IPS-20b (cell line): ENCODE results near the gene TWSG1.
"Not testable (repeated sequence)": the region's sequence is repeated elsewhere in the genome, so short reads cannot be mapped to it uniquely, and the experiment has no call there.

Source experiments
- H3K27ac ChIP-seq: one replicate; pipeline ENCODE4 v1.5.1; 2013; ENCODE audit warnings: low read length
- H3K27me3 ChIP-seq: 2 replicates; pipeline ENCODE4 v1.6.1; 2013; ENCODE audit warnings: mild to moderate bottlenecking, low read length, inconsistent platforms; ENCODE audit not compliant: insufficient read depth
- H3K36me3 ChIP-seq: 2 replicates; pipeline ENCODE4 v1.6.1; 2013; ENCODE audit warnings: low read depth, mild to moderate bottlenecking, inconsistent platforms, low read length, moderate library complexity; ENCODE audit not compliant: insufficient read depth
- H3K4me1 ChIP-seq: 2 replicates; pipeline ENCODE4 v1.6.1; 2013; ENCODE audit warnings: mild to moderate bottlenecking, control low read depth, inconsistent platforms, low read length, moderate library complexity; ENCODE audit not compliant: insufficient read depth
- H3K4me3 ChIP-seq: 2 replicates; pipeline ENCODE4 v1.5.1; 2013; ENCODE audit warnings: mild to moderate bottlenecking, low read length, inconsistent platforms
- H3K9ac ChIP-seq: 2 replicates; pipeline ENCODE4 v1.6.1; 2013; ENCODE audit warnings: low read depth, mild to moderate bottlenecking, inconsistent platforms, low read length, moderate library complexity
- H3K9me3 ChIP-seq: 2 replicates; pipeline ENCODE4 v1.6.1; 2013; ENCODE audit warnings: mild to moderate bottlenecking, low read depth, low read length, inconsistent platforms; ENCODE audit not compliant: insufficient read depth

The TWSG1 gene

DNA sequence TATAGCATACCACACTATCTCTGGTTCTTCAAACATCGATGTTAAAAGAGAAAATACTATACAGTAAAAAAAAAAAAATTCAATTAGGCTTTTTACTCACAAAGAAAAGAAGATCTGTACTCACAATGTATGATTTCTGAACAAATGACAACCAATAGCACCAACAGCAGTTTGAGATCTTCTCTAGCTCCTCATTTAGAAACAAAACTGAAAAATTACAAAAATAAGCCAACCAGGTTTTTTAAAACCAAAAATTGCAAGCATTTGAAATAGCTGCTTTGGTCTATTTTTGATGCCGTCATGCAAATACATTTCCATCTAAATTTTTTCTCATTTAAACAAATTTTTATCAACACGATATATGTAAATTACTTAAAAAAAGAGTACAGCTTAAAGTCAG is 106.5 kb downstream of the TWSG1 start:
- H3K27ac ChIP-seq, result no peak overlapping the region
- no peaks in the 10 kb centered on the region for H3K36me3 ChIP-seq
- H3K4me3 ChIP-seq, result no peak overlapping the region
- H3K4me1 ChIP-seq, result 0 out of 2 replicates have a peak, but pooled peaks cover 4% of the 10 kb centered on the region
- H3K27me3 ChIP-seq, result no peaks in the 10 kb centered on the region
- H3K9me3 ChIP-seq, result no peaks in the 10 kb centered on the region
- H3K9ac ChIP-seq, result no peak overlapping the region

GRCh38 chr18:9444549-9444948 is 110.0 kb downstream of the TWSG1 start:
- Histone ChIP-seq H3K9ac (no peak overlapping the region), H3K27ac (no peak overlapping the region), H3K36me3 (no peaks in the 10 kb centered on the region), H3K4me1 (no peaks in the 10 kb centered on the region), H3K9me3 (peaks cover 13% of the 10 kb centered on the region), H3K4me3 (no peak overlapping the region), H3K27me3 (no peaks in the 10 kb centered on the region)

DNA sequence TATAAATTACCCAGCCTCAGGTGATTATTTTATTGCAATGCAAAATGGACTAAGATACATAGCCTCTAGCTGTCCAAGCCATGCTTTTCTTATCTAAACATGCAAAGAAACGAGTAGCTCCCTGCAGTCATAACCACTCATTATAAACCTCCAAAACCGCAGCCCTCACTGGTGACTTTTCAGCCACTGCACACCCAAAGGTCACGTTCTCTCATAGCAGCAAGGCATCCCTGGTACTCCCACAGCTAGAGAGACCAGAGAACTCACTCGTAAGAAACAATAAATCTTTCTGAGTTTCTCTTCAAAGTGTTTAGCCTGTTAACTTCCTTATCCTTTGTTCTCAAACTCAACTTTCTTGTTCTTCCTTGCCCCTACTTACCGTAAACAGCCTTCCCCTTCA is 112.3 kb downstream of the TWSG1 start:
- Histone ChIP-seq H3K27me3 (no peaks in the 10 kb centered on the region), H3K36me3 (no peaks in the 10 kb centered on the region), H3K27ac (no peak overlapping the region), H3K4me3 (no peak overlapping the region), H3K9ac (no peak overlapping the region), H3K9me3 (peaks cover 13% of the 10 kb centered on the region), H3K4me1 (no peaks in the 10 kb centered on the region)

DNA sequence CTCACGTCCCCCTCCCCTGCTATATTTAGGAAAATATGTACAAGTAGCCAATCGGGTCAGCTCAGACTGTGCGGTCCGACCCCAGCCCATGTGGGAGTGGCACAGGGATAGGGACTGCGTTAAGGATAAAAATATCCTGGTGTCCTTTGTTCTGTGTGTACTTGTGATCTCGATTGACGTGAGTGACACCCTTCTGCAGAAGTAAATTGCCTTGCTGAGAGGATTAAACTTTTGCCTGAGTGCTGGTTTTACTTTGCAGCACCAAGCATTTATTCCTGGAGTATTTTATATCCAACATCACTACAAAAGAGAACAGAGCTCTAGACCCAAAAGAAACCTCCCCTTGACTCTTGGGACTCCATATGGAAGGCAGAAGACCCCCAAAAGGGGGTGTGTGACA is 112.8 kb downstream of the TWSG1 start:
- no peaks in the 10 kb centered on the region for H3K36me3 ChIP-seq
- no peaks in the 10 kb centered on the region for H3K27me3 ChIP-seq
- no peak overlapping the region for H3K9ac ChIP-seq
- no peak overlapping the region for H3K27ac ChIP-seq
- no peaks in the 10 kb centered on the region for H3K4me1 ChIP-seq
- H3K9me3 ChIP-seq, result peaks cover 13% of the 10 kb centered on the region
- no peak overlapping the region for H3K4me3 ChIP-seq

DNA sequence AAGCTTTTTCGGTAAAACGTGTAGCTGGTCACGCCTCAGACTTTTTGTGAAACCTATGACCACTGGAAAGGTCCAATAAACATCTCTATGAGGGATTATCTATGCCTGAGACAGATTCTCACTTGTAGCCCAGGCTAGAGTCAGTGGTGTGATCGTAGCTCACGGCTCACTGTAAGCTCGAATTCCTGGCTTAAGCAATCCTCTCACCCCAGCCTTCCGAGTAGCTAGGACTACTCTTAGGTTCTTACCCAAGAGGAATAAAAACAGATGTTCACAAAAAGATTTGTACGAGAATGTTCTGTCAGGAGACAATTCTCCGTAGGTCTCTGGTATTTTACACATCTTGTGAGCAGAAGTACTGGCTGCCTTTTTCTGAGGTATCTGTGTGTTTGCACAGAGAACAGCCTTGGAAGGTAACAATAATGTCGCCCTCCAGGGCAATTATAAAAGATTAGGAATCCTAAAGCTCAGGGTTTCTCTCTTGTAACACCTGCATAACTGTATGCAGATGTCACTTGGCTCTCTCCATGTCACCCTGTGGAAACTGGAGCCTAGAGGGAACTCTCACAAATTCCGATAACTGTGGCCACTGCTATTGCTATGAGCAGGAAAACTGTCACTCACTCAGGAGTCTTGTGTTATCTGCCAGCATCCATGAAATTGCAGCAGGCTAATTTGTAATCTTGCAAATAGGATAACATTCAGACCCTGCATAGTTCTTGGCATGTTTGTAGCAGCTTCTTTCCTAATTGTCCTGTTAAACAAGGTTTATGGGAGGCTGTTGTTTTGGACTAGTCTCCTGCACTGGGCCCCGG is 115.2 kb downstream of the TWSG1 start:
- Histone ChIP-seq H3K4me1 (no peaks in the 10 kb centered on the region), H3K9ac (no peak overlapping the region), H3K27me3 (no peaks in the 10 kb centered on the region), H3K9me3 (peaks cover 13% of the 10 kb centered on the region), H3K36me3 (no peaks in the 10 kb centered on the region), H3K27ac (no peak overlapping the region), H3K4me3 (no peak overlapping the region)

DNA sequence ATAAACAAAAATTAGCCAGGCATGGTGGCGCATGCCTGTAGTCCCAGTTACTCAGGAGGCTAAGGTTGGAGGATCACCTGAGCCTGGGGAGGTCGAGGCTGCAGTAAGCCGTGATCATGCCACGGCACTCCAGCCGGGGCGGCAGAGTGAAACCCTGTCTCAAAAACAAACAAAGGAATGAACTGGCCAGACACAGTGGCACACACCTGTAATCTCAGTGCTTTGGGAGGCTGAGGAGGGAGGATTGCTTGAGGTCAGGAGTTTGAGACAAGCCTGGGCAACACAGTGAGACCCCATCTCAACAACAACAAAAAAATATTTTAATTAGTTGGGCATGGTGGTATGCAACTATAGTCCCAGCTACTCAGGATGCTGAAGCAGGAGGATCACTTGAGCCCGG is 116.3 kb downstream of the TWSG1 start:
- H3K27ac ChIP-seq, H3K4me1 ChIP-seq, H3K4me3 ChIP-seq, H3K27me3 ChIP-seq, H3K9ac ChIP-seq, H3K36me3 ChIP-seq: not testable (repeated sequence)
- peaks cover 13% of the 10 kb centered on the region for H3K9me3 ChIP-seq
